RWPE2 (cell line): ENCODE data around the gene PLAGL2.
A peak's percentile ranks its signal among the peaks of the same experiment; 100 is the strongest.
"Not testable (repeated sequence)": the region's sequence is repeated elsewhere in the genome, so short reads cannot be mapped to it uniquely, and the experiment has no call there.

Experiments used
- ATAC-seq: fragments of 200-7000 bp; cut with Tn5 transposase; 3 replicates; pipeline ENCODE4 v1.9.1; 2021; ENCODE audit warnings: low read depth
- DNase-seq: peaks from one replicate; pipeline ENCODE4 v3.0.0-alpha.2; 2020; ENCODE audit warnings: low spot score
- H3K27ac ChIP-seq: fragments of 450-650 bp; 2 replicates; pipeline ENCODE4 v1.5.1; 2017; ENCODE audit warnings: mild to moderate bottlenecking; ENCODE audit not compliant: poor library complexity, severe bottlenecking
- H3K27me3 ChIP-seq: fragments of 250-450 bp; sonication (Bioruptor Pico); 2 replicates; pipeline ENCODE4 v1.5.1; 2021; ENCODE audit warnings: mild to moderate bottlenecking, moderate library complexity; ENCODE audit not compliant: insufficient read depth, poor library complexity, severe bottlenecking
- H3K36me3 ChIP-seq: fragments of 250-450 bp; sonication (Bioruptor Pico); 2 replicates; pipeline ENCODE4 v1.5.1; 2020; ENCODE audit warnings: low read depth, mild to moderate bottlenecking, moderate library complexity
- H3K4me1 ChIP-seq: fragments of 250-450 bp; sonication (Bioruptor Pico); 2 replicates; pipeline ENCODE4 v1.5.1; 2021; ENCODE audit warnings: mild to moderate bottlenecking, moderate library complexity; ENCODE audit not compliant: insufficient read depth, poor library complexity, severe bottlenecking
- H3K4me3 ChIP-seq: fragments of 250-450 bp; sonication (Bioruptor Pico); 2 replicates; pipeline ENCODE4 v1.5.1; 2021; ENCODE audit warnings: mild to moderate bottlenecking, moderate library complexity; ENCODE audit not compliant: severe bottlenecking
- H3K9me3 ChIP-seq: fragments of 250-450 bp; sonication (Bioruptor Pico); 2 replicates; pipeline ENCODE4 v1.5.1; 2021; ENCODE audit warnings: mild to moderate bottlenecking, moderate library complexity; ENCODE audit not compliant: severe bottlenecking
- CTCF ChIP-seq: fragments of 450-650 bp; IDR thresholded peaks from one replicate; pipeline ENCODE4 v1.5.1; 2017; ENCODE audit warnings: mild to moderate bottlenecking, moderate library complexity; ENCODE audit not compliant: poor library complexity, severe bottlenecking

PLAGL2 gene

GRCh38 chr20:32179515-32179914 is 28.0 kb downstream of the PLAGL2 start:
- H3K36me3 ChIP-seq = no peaks in the 10 kb centered on the region
- H3K4me1 ChIP-seq = no peaks in the 10 kb centered on the region
- no peaks in the 10 kb centered on the region for H3K27me3 ChIP-seq
- H3K4me3 ChIP-seq = no peak overlapping the region
- peak; percentile 69 for DNase-seq
- no peak overlapping the region for H3K27ac ChIP-seq
- no peak for TF ChIP-seq CTCF
- H3K9me3 ChIP-seq = no peaks in the 10 kb centered on the region
- peak; percentile 26; the same call in 1 of the 3 replicates for ATAC-seq

GRCh38 chr20:32177696-32178095 is 29.8 kb downstream of the PLAGL2 start:
- not testable (repeated sequence) for H3K27ac ChIP-seq, H3K9me3 ChIP-seq, H3K36me3 ChIP-seq, H3K27me3 ChIP-seq, H3K4me1 ChIP-seq, H3K4me3 ChIP-seq, ATAC-seq
- DNase-seq = peak; percentile 51

- no peaks in the 10 kb centered on the region for H3K4me1 ChIP-seq
- no peaks in the 10 kb centered on the region for H3K9me3 ChIP-seq
- peaks cover 39% of the 10 kb centered on the region for H3K36me3 ChIP-seq
- no peaks in the 10 kb centered on the region for H3K27me3 ChIP-seq
- DNase-seq (peak; percentile 64), ATAC-seq (peak; percentile 44; the same call in 2 of the 3 replicates)
- H3K4me3 ChIP-seq = no peak overlapping the region
- no peak for TF ChIP-seq CTCF
- H3K27ac ChIP-seq = no peak overlapping the region
Measured at GRCh38 chr20:32168184-32168910, 39.2 kb downstream of the PLAGL2 start.

DNA sequence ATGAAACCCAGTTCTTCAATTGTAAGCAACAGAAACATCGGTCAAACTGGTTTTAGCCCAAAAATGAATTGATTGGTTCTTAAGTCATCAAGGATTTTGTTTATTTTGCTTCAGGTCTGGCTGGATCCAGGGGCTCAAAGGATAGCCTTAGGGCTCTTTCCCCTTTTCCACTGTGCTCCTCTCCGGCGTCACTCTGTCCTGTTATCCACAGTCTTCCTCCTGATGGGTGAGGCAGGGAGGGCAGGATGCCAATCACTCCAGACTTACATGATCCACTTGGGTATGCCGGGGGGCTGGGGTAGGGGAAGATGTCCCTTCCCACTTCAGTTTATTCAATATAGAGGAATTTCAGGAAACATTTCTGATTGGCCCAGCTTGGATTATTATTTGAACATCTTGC is 40.0 kb downstream of the PLAGL2 start:
- TF ChIP-seq CTCF = no peak
- ATAC-seq (no peak), DNase-seq (peak; percentile 79)
- Histone ChIP-seq H3K27me3 (no peaks in the 10 kb centered on the region), H3K9me3 (no peaks in the 10 kb centered on the region), H3K27ac (no peak overlapping the region), H3K36me3 (peaks cover 43% of the 10 kb centered on the region), H3K4me1 (no peaks in the 10 kb centered on the region), H3K4me3 (no peak overlapping the region)

DNA sequence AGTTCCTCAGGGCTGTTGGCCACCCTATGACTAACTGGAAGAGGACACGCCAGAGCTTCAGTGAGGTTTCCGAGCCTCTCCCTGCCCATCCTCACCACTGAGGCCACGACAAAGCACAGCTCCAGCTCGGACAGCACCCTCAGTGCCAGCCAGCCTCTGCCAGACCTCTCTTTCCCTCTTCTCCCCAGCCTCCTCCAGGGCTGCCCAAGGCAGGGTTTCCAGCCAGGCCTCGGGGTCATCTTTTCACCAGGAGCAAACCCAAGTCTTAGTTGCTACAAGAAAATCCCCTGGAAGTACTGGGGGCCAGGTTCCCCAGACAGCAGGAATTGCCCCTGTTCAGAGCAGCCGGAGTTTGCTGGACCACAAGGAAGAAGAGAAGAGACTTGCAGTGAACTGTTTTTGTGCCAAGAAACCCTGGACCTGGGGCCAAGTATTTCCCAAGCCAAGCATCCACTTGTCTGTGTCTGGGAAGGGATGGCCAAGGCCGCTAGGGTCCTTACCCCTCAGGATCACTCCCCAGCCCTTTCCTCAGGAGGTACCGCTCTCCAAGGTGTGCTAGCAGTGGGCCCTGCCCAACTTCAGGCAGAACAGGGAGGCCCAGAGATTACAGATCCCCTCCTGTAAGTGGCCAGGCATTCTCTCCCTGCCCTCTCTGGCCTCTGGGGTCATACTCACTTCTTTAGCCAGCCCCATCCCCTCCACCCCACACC is 41.6 kb downstream of the PLAGL2 start:
- Histone ChIP-seq H3K4me1 (no peaks in the 10 kb centered on the region), H3K27me3 (no peaks in the 10 kb centered on the region), H3K27ac (no peak overlapping the region), H3K36me3 (peaks cover 59% of the 10 kb centered on the region), H3K4me3 (no peak overlapping the region), H3K9me3 (no peaks in the 10 kb centered on the region)
- no peak for TF ChIP-seq CTCF
- 0 out of 3 replicates have a peak, but pooled peaks have one; percentile 8 for ATAC-seq
- DNase-seq = peak; percentile 72
